ENCODE results near the gene BTBD7.

The BTBD7 gene, protein sequence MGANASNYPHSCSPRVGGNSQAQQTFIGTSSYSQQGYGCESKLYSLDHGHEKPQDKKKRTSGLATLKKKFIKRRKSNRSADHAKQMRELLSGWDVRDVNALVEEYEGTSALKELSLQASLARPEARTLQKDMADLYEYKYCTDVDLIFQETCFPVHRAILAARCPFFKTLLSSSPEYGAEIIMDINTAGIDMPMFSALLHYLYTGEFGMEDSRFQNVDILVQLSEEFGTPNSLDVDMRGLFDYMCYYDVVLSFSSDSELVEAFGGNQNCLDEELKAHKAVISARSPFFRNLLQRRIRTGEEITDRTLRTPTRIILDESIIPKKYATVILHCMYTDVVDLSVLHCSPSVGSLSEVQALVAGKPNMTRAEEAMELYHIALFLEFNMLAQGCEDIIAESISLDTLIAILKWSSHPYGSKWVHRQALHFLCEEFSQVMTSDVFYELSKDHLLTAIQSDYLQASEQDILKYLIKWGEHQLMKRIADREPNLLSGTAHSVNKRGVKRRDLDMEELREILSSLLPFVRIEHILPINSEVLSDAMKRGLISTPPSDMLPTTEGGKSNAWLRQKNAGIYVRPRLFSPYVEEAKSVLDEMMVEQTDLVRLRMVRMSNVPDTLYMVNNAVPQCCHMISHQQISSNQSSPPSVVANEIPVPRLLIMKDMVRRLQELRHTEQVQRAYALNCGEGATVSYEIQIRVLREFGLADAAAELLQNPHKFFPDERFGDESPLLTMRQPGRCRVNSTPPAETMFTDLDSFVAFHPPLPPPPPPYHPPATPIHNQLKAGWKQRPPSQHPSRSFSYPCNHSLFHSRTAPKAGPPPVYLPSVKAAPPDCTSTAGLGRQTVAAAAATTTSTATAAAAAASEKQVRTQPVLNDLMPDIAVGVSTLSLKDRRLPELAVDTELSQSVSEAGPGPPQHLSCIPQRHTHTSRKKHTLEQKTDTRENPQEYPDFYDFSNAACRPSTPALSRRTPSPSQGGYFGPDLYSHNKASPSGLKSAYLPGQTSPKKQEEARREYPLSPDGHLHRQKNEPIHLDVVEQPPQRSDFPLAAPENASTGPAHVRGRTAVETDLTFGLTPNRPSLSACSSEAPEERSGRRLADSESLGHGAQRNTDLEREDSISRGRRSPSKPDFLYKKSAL

DNA sequence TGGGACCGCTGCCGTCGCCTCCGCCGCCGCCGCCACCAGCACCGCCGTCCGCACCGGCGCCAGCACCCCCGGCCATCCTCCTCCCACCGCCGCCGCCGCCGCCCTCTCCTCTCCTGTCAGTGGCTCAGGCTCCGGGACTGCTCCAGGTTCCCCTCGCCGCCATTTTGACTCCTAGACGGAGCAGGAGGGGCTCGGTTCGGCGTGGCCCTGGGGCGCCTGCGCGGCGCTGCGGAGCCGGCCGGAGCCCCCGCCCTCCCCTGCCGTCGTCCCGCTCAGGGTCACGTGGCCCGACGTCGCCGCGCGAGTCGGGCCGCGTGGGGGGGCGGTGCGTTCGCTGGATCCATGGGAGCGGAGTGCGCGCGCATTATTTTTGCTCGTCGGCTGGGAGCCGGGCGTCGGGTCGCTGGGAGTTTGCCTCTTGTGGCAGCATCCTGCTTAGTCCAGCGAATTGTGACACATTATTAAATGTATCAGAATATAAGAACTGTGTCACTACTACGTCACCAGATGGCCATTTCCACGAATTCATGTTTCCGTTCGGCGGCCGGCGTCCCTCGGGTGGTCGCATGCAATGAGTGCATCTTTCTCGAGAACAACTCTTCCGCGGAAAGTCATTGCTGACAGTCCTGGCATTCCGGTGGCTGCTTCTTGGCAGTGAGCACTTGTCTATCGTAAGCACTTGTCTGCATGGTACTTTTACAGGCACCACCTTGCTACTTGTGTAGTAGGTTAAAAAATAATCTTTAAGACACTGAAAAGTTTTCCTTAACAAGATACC, at the start of gene BTBD7:
TSS of gene BTBD7 (minus strand) at position 184 of the 778 bp plus-strand sequence. CDS start 36,985 bp downstream, outside the sequence.
- peak within 1 kb of the TSS; percentile 84 for H3K4me3 ChIP-seq (ENCODE audit: low read depth, low read length)
- TF ChIP-seq, protein P1, sequence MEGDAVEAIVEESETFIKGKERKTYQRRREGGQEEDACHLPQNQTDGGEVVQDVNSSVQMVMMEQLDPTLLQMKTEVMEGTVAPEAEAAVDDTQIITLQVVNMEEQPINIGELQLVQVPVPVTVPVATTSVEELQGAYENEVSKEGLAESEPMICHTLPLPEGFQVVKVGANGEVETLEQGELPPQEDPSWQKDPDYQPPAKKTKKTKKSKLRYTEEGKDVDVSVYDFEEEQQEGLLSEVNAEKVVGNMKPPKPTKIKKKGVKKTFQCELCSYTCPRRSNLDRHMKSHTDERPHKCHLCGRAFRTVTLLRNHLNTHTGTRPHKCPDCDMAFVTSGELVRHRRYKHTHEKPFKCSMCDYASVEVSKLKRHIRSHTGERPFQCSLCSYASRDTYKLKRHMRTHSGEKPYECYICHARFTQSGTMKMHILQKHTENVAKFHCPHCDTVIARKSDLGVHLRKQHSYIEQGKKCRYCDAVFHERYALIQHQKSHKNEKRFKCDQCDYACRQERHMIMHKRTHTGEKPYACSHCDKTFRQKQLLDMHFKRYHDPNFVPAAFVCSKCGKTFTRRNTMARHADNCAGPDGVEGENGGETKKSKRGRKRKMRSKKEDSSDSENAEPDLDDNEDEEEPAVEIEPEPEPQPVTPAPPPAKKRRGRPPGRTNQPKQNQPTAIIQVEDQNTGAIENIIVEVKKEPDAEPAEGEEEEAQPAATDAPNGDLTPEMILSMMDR (IDR thresholded peaks at IDR 0.05; ENCODE audit: low read depth, low read length) = peak; percentile 8
- in situ Hi-C loops (cut with HindIII; ENCODE audit: low sequenced_read_pairs) = no loop called here
- DNase-seq (ENCODE audit: low read depth, low spot score) = peak; percentile 96

DNA sequence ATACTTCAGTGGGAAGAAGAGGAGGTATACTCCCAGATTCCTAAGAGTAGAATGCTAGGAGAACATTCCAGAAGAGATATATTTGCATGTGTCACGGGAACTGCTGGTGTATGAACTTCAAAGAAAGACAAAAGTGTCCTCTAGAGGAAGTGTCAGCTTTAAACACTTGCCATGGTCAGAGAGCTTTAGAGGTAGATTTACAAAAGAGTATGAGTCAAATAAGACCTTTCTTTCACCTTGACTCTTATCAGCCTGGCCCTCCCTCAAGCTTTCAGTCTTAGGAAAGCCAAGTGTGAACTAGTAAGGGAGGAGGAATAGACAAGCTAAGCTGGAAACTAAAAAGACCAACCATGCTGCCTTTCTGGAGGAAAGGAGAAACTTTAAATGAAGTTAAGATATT, 48.8 kb upstream of the BTBD7 start:
- TF ChIP-seq, protein P1 (IDR thresholded peaks at IDR 0.05; ENCODE audit: low read depth, low read length) = no peak
- H3K4me3 ChIP-seq (ENCODE audit: low read depth, low read length) = no peak overlapping the region
- DNase-seq (ENCODE audit: low read depth, low spot score) = no peak
- in situ Hi-C loops (cut with HindIII; ENCODE audit: low sequenced_read_pairs) = no loop called here

DNA sequence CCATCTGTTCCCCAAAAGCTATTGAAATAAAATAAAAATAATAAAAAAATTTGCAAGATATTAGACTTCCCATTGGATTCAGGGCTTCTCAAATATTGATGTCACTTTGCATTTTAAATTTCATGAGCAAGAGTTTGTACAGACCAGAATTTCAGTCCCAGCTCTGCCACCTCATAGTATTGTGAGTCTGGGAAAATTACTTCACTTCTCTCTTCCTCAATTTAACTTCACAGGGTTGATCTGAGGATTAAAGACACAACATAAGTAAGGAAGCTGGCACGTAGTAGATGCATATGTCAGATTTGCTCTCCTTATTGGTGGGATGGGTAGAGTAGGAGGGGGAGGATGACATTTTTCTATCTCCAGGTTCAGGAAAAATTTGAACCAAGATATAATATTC, 47.0 kb upstream of the BTBD7 start:
- H3K4me3 ChIP-seq (ENCODE audit: low read depth, low read length) = no peak overlapping the region
- TF ChIP-seq, protein P1 (IDR thresholded peaks at IDR 0.05; ENCODE audit: low read depth, low read length) = no peak
- DNase-seq (ENCODE audit: low read depth, low spot score) = no peak
- in situ Hi-C loops (cut with HindIII; ENCODE audit: low sequenced_read_pairs) = no loop called here

DNA sequence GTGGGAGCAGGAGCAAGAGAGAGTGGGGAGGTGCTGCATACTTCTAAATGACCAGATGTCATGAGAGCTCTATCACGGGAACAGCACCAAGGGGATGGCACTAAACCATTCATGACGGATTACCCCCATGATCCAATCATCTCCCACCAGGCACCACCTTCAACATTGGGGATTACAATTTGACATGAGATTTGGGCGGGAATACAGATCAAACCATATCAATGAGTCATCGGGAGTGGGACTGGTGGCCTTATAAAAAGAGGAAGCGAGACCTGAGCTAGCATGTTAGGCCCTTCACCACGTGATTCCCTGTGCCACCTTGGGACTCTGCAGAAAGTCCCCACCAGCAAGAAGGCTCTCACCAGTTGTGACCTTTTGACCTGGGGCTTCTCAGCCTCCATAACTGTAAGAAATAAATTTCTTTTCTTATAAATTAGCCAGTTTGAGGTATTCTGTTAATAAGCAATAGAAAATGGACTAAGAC, 42.9 kb upstream of the BTBD7 start:
- H3K4me3 ChIP-seq (ENCODE audit: low read depth, low read length) = no peak overlapping the region
- DNase-seq (ENCODE audit: low read depth, low spot score) = no peak
- TF ChIP-seq, protein P1 (IDR thresholded peaks at IDR 0.05; ENCODE audit: low read depth, low read length) = no peak
- in situ Hi-C loops (cut with HindIII; ENCODE audit: low sequenced_read_pairs) = no loop called here

DNA sequence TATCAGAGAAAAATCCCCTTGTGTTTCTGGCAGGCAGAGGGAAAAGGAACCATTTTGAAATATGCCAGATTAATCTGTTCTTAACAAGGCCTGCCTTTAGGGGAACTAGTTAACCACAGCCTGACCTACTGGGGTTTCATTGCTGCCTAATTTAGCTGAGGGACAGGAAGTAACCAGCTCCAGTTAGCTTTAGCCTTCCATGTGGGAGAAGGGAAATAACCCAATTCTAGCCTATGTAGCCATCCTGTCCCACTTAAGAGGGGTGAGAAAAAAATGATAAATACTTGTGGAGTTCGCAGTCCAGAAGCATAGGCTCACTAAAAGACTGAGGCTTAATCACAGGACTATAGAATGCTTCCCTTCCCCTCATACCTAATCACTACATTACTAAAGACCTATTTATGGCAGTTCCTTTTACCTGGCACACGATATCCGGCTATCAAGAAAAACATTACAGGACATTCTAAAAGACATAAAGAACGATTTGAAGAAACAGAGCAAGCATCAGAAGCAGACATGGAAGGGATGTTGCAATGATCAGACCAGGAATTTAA, 37.0 kb upstream of the BTBD7 start:
- no peak for DNase-seq (ENCODE audit: low read depth, low spot score)
- H3K4me3 ChIP-seq (ENCODE audit: low read depth, low read length) = no peak overlapping the region
- TF ChIP-seq, protein P1 (IDR thresholded peaks at IDR 0.05; ENCODE audit: low read depth, low read length) = no peak
- in situ Hi-C loops (cut with HindIII; ENCODE audit: low sequenced_read_pairs) = no loop called here
